Heart right ventricle (tissue), 16 donors: Measurements from ENCODE around the gene RASD1. TPM values are rescaled to one million over a fixed set of nuclear protein-coding genes. Genes with fewer than 3 reads are reported as not detected.

Source experiments
- ATAC-seq, 8 donors: fragments of 200-7000 bp; cut with Tn5 transposase; one replicate each; pipeline ENCODE4 v1.9.1; 2020; ENCODE audit warnings: mild to moderate bottlenecking in 8 of 8, moderate library complexity in 8 of 8, moderate number of reproducible peaks in 1 of 8
- DNase-seq, 2 donors: peaks; one replicate each; pipeline ENCODE4 v3.0.0-alpha.2; 2020
- H3K27ac ChIP-seq, 10 donors: fragments of 200-600 bp; sonication (generic) in 2 of 10; one replicate each; pipeline versions ENCODE4 v1.5.0 to v1.8.0; 2020 to 2022; ENCODE audit warnings: mild to moderate bottlenecking in 3 of 10
- H3K27me3 ChIP-seq, 7 donors: fragments of 200-600 bp; one replicate each; pipeline ENCODE4 v1.8.0; 2021 to 2022; ENCODE audit warnings: mild to moderate bottlenecking in 2 of 7
- H3K36me3 ChIP-seq, 9 donors: fragments of 200-600 bp; sonication (generic) in 1 of 9; one replicate each; pipeline versions ENCODE4 v1.5.0 to v1.8.0; 2020 to 2022; ENCODE audit warnings: mild to moderate bottlenecking in 2 of 9
- H3K4me1 ChIP-seq, 9 donors: fragments of 200-600 bp; sonication (generic) in 1 of 9; one replicate each; pipeline versions ENCODE4 v1.5.0 to v1.8.0; 2020 to 2022; ENCODE audit warnings: mild to moderate bottlenecking in 4 of 9
- H3K4me3 ChIP-seq, 10 donors: fragments of 200-600 bp; sonication (generic) in 2 of 10; one replicate each; pipeline versions ENCODE4 v1.5.0 to v1.8.0; 2020 to 2022; ENCODE audit warnings: mild to moderate bottlenecking in 7 of 10, moderate library complexity in 2 of 10
- H3K9me3 ChIP-seq, 11 donors: fragments of 200-600 bp in 10 of 11; sonication (generic) in 2 of 11; one replicate each; pipeline versions ENCODE4 v1.5.0 to v1.8.0; 2013 to 2022; ENCODE audit warnings: mild to moderate bottlenecking in 2 of 11, control low read depth in 1 of 11, moderate library complexity in 1 of 11
- CTCF ChIP-seq, 9 donors: fragments of 200-600 bp; sonication (generic) in 2 of 9; IDR thresholded peaks; one replicate each; pipeline versions ENCODE4 v1.5.0 to v1.8.0; 2021 to 2022; ENCODE audit warnings: antibody characterized with exemption in 9 of 9, mild to moderate bottlenecking in 5 of 9, moderate library complexity in 1 of 9
- WGBS, 2 donors: extraction: QIAGEN DNeasy Blood & Tissue Kit; methylation state at CpG; one replicate each; pipeline ENCODE4 v1.1.7; 2013; ENCODE audit warnings: inconsistent platforms in 1 of 2; 5-methylcytosine and 5-hydroxymethylcytosine counted together
- intact Hi-C, 10 donors: fragments of 100-400 bp; cut with DNase I; formaldehyde crosslinking; loops; one replicate each; pipeline versions ENCODE4 v1.11.1 to v1.14.2; 2022
- polyA plus RNA-seq, 2 donors: library from polyadenylated mRNA; stranded (reverse); fragments of 200-250 nt; gene quantifications; one replicate each; pipeline ENCODE4 v1.2.3, GENCODE V29; 2013
- total RNA-seq, 10 donors: library from RNA; stranded (reverse); fragmentation: NEBNext Ultra II Directional in 3 of 10; extraction: Animal tissue kit (Norgen Biotek cat#: 25700) in 3 of 10; gene quantifications; one replicate each; pipeline versions ENCODE4 v1.2.1 to v1.2.4, GENCODE V29; 2021 to 2023
- donor health status: Arrhythmogenic right ventricular cardiomyopathy.
- donor health status: ischemic (EF 13 %, LVEDD 7.1; RV severe dilation, severe dysfunction).
- donor health status: healthy with polysubstance abuse.
- donor health status: DM: no; HTN: yes; CAD: no.
- donor health status: DM: no; HTN: no; CAD: no.
- donor health status: ischemic (EF 25% LVEDD 6.9; RV normal size, moderate dysfunction).
- donor health status: ischemic (EF 25% LVEDD 5.7; RV mildly dilated, moderate dysfunction).
- donor health status: healthy.
- donor health status: DM: yes; HTN: yes; CAD: no.
- donor health status: Ischemic cardiomyopathy.
- donor health status: ischemic (EF 35%, LVEDD 5.7; RV mildly dilated, moderate dysfunction).
- donor health status: nonischemic (EF 11% LVEDD 7.7; RV severe dilation, severe dysfunction).
- donor health status: DM: yes; HTN: yes; CAD: no.
- donor health status: PGD.
- donor health status: ischemic (EF 29% LVEDD 5.4; RV normal size, mild dysfunction).
- donor health status: nonischemic (EF 23%, LVEDD 6.1; RV moderate dilation, normal function).

RASD1 gene
- total and polyA plus RNA-seq, 12 donors, result 2.2 to 85.8 (median 11.5) TPM

GRCh38 chr17:17525956-17526355, 29.8 kb upstream of the RASD1 start:
- Histone ChIP-seq H3K27ac (peak overlapping the region; percentile 26 to 84 (median 70)), H3K36me3 (peaks cover 0 to 4% (median 0%) of the 10 kb centered on the region in 9 donors), H3K4me3 (no peak overlapping the region), H3K27me3 (no peaks in the 10 kb centered on the region), H3K4me1 (peaks cover 0 to 41% (median 28%) of the 10 kb centered on the region in 9 donors), H3K9me3 (no peaks in the 10 kb centered on the region)
- peak in 5 of 8 donors; percentile 1 to 38 (median 33) for ATAC-seq
- intact Hi-C loops, result loop anchor here in 1 of 10 donors (2.0 to 5.0 kb wide), 2 partner anchors 25 to 41 kb away; no protein-coding TSS in a partner anchor
- WGBS, 2 donors, result 58 to 66% methylated on average over 6 of the region's 6 CpGs
- no peak for TF ChIP-seq CTCF (IDR thresholded peaks at IDR 0.05)
- no peak for DNase-seq

GRCh38 chr17:17525311-17525710, 29.1 kb upstream of the RASD1 start:
- Histone ChIP-seq H3K9me3 (no peaks in the 10 kb centered on the region), H3K4me1 (peaks cover 0 to 41% (median 28%) of the 10 kb centered on the region in 9 donors), H3K4me3 (no peak overlapping the region), H3K36me3 (peaks cover 0 to 9% (median 0%) of the 10 kb centered on the region in 9 donors), H3K27ac (peak overlapping the region in 1 of 10 donors; percentile 84), H3K27me3 (no peaks in the 10 kb centered on the region)
- intact Hi-C loops, result loop anchor here in 1 of 10 donors (5.0 kb wide), 1 partner anchor 42 kb away; no protein-coding TSS in a partner anchor
- ATAC-seq (peak in 1 of 8 donors; percentile 6), DNase-seq (peak in 1 of 2 donors; percentile 8)
- no peak for TF ChIP-seq CTCF (IDR thresholded peaks at IDR 0.05)
- 76 to 80% methylated on average over 15 of the region's 15 CpGs for WGBS, 2 donors

GRCh38 chr17:17523731-17524490, 27.7 kb upstream of the RASD1 start:
- H3K27me3 ChIP-seq, result no peaks in the 10 kb centered on the region
- WGBS, 2 donors, result 89 to 90% methylated on average over 19 of the region's 19 CpGs
- no peaks in the 10 kb centered on the region for H3K9me3 ChIP-seq
- DNase-seq (no peak), ATAC-seq (no peak)
- no peak overlapping the region for H3K4me3 ChIP-seq
- H3K27ac ChIP-seq, result no peak overlapping the region
- H3K36me3 ChIP-seq, result peaks cover 0 to 9% (median 0%) of the 10 kb centered on the region in 9 donors
- no peak for TF ChIP-seq CTCF (IDR thresholded peaks at IDR 0.05)
- H3K4me1 ChIP-seq, result peaks cover 0 to 37% (median 24%) of the 10 kb centered on the region in 9 donors
- intact Hi-C loops, result loop anchor here in 1 of 10 donors (5.0 kb wide), 1 partner anchor 33 kb away; no protein-coding TSS in a partner anchor

GRCh38 chr17:17523001-17523730, 27.0 kb upstream of the RASD1 start:
- H3K27me3 ChIP-seq, result no peaks in the 10 kb centered on the region
- H3K27ac ChIP-seq, result no peak overlapping the region
- H3K4me1 ChIP-seq, result peaks cover 0 to 30% (median 17%) of the 10 kb centered on the region in 9 donors
- H3K36me3 ChIP-seq, result peaks cover 0 to 9% (median 0%) of the 10 kb centered on the region in 9 donors
- no peak for TF ChIP-seq CTCF (IDR thresholded peaks at IDR 0.05)
- H3K4me3 ChIP-seq, result no peak overlapping the region
- intact Hi-C loops, result loop anchor here in 1 of 10 donors (5.0 kb wide), 1 partner anchor 34 kb away; no protein-coding TSS in a partner anchor
- H3K9me3 ChIP-seq, result no peaks in the 10 kb centered on the region
- WGBS, 2 donors, result 76 to 80% methylated on average over 14 of the region's 14 CpGs
- DNase-seq (peak in 1 of 2 donors; percentile 6), ATAC-seq (no peak)
